Measurements from ENCODE around the gene ANKRD17.

ANKRD17 gene

GRCh38 chr4:73220815-73221214 lies 37.8 kb downstream of the ANKRD17 start:
- ChIA-PET POLR2A (no interaction called here), CTCF (interaction anchor here (1.0 kb wide), 2 partner anchors 10 to 22 kb away, joined by 3 to 5 read pairs; no protein-coding TSS in a partner anchor)
- no peak overlapping the region for H3K4me3 ChIP-seq (ENCODE audit: low read depth, low read length)
- TF ChIP-seq CTCF (IDR thresholded peaks at IDR 0.05; ENCODE audit: insufficient read depth, low read length, missing control alignments), result no peak
- no peak for DNase-seq (ENCODE audit: low read depth, low spot score)

GRCh38 chr4:73213916-73214653 lies 44.5 kb downstream of the ANKRD17 start:
- DNase-seq (ENCODE audit: low read depth, low spot score), result no peak
- POLR2A ChIA-PET, result no interaction called here
- H3K4me3 ChIP-seq (ENCODE audit: low read depth, low read length), result no peak overlapping the region
- CTCF ChIA-PET, result interaction anchor here (1.1 kb wide), 1 partner anchor 20 kb away, joined by 3 read pairs; no protein-coding TSS in a partner anchor
- TF ChIP-seq CTCF (IDR thresholded peaks at IDR 0.05; ENCODE audit: insufficient read depth, low read length, missing control alignments), result no peak

GRCh38 chr4:73212982-73213730 lies 45.4 kb downstream of the ANKRD17 start:
- no peak overlapping the region for H3K4me3 ChIP-seq (ENCODE audit: low read depth, low read length)
- CTCF ChIA-PET, result interaction anchor here (1.1 to 1.3 kb wide), 2 partner anchors 16 to 21 kb away, joined by 3 to 4 read pairs; no protein-coding TSS in a partner anchor
- no peak for DNase-seq (ENCODE audit: low read depth, low spot score)
- POLR2A ChIA-PET, result no interaction called here
- TF ChIP-seq CTCF (IDR thresholded peaks at IDR 0.05; ENCODE audit: insufficient read depth, low read length, missing control alignments), result no peak

GRCh38 chr4:73211968-73212367 lies 46.6 kb downstream of the ANKRD17 start:
- CTCF ChIA-PET, result interaction anchor here (0.6 to 1.3 kb wide), 2 partner anchors 15 to 101 kb away, joined by 3 to 4 read pairs; no protein-coding TSS in a partner anchor
- POLR2A ChIA-PET, result no interaction called here
- no peak for DNase-seq (ENCODE audit: low read depth, low spot score)
- no peak overlapping the region for H3K4me3 ChIP-seq (ENCODE audit: low read depth, low read length)
- no peak for TF ChIP-seq CTCF (IDR thresholded peaks at IDR 0.05; ENCODE audit: insufficient read depth, low read length, missing control alignments)

- TF ChIP-seq CTCF (IDR thresholded peaks at IDR 0.05; ENCODE audit: insufficient read depth, low read length, missing control alignments), result no peak
- CTCF ChIA-PET, result no interaction called here
- POLR2A ChIA-PET, result no interaction called here
- no peak for DNase-seq (ENCODE audit: low read depth, low spot score)
- no peak overlapping the region for H3K4me3 ChIP-seq (ENCODE audit: low read depth, low read length)
Measured at GRCh38 chr4:73208376-73208775, 50.2 kb downstream of the ANKRD17 start.

- no peak overlapping the region for H3K4me3 ChIP-seq (ENCODE audit: low read depth, low read length)
- TF ChIP-seq CTCF (IDR thresholded peaks at IDR 0.05; ENCODE audit: insufficient read depth, low read length, missing control alignments), result no peak
- DNase-seq (ENCODE audit: low read depth, low spot score), result no peak
- ChIA-PET POLR2A (no interaction called here), CTCF (interaction anchor here (1.1 kb wide), 1 partner anchor 12 kb away, joined by 3 read pairs; no protein-coding TSS in a partner anchor)
Measured at GRCh38 chr4:73206236-73206635, 52.4 kb downstream of the ANKRD17 start.
